Activated CD8-positive, alpha-beta T cell treated with anti-CD3 and anti-CD28 coated beads for 36 hours (primary cell): ENCODE data around the gene FUT8. TPM values are rescaled to one million over a fixed set of nuclear protein-coding genes. Genes with fewer than 3 reads are reported as not detected.

ENCODE experiments used
- ATAC-seq: fragments of 200-7000 bp; cut with Tn5 transposase; one replicate; pipeline ENCODE4 v1.10.0; 2021; ENCODE audit warnings: mild to moderate bottlenecking, moderate library complexity
- CTCF ChIA-PET: fragments of 350-600 bp; sonication (Branson Sonifier 250); formaldehyde crosslinking; loops from one replicate; lab custom pipeline; 2021; ENCODE audit warnings: antibody characterized with exemption; lab: Charles Lee
- POLR2A ChIA-PET: fragments of 350-600 bp; sonication (Branson Sonifier 250); formaldehyde crosslinking; loops from one replicate; lab custom pipeline; 2021; ENCODE audit warnings: antibody characterized with exemption; lab: Charles Lee
- DNase-seq: peaks from one replicate; pipeline ENCODE4 v3.0.0-alpha.2; 2020
- H3K27ac Mint-ChIP-seq: one replicate; pipeline ENCODE4 v1.8.0; 2021; ENCODE audit warnings: mild to moderate bottlenecking, mixed read lengths
- H3K27me3 Mint-ChIP-seq: one replicate; pipeline ENCODE4 v1.8.0; 2021; ENCODE audit warnings: mixed read lengths
- H3K36me3 Mint-ChIP-seq: one replicate; pipeline ENCODE4 v1.8.0; 2021; ENCODE audit warnings: low read depth, mixed read lengths
- H3K4me1 Mint-ChIP-seq: one replicate; pipeline ENCODE4 v1.8.0; 2021; ENCODE audit warnings: low read depth, mixed read lengths
- H3K4me3 Mint-ChIP-seq: one replicate; pipeline ENCODE4 v1.8.0; 2021; ENCODE audit warnings: mild to moderate bottlenecking, moderate library complexity, mixed read lengths
- H3K9me3 Mint-ChIP-seq: one replicate; pipeline ENCODE4 v1.8.0; 2021; ENCODE audit warnings: mixed read lengths
- intact Hi-C: fragments of 100-400 bp; cut with micrococcal nuclease; formaldehyde crosslinking; loops from one replicate; pipeline ENCODE4 v1.10.0; 2022
- total RNA-seq, 2 experiments: library from RNA; stranded (reverse); gene quantifications; one replicate each; pipeline ENCODE4 v1.2.3, GENCODE V29; 2021
- TF ChIP-seq, protein P1 (sequence below): fragments of 200-600 bp; IDR thresholded peaks from one replicate; pipeline ENCODE4 v1.8.0; 2022; ENCODE audit warnings: antibody characterized with exemption, mild to moderate bottlenecking

FUT8 gene
- total RNA-seq, 2 experiments from 2014 or later: 55.7 to 61.0 TPM

DNA sequence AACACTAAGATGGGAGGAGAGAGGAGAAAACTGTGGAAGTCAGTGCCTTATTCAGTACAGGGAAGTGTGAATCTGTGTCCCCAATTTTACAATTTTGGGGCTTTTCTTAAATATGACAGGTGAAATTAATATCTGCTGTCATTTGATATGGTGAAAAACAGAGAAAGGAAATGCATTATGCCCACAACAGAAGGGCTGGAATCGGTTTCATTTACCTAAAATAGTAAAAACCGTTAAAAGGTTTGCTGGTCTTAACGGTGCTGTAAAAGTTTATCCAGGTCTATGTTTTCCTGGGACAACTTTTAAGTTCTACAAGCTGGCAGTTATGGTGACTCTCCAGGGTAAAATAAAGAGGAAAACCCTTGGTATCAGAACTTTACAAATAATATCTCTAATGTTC, 310.8 kb downstream of the FUT8 start:
- H3K36me3 Mint-ChIP-seq: peaks cover 66% of the 10 kb centered on the region
- H3K27me3 Mint-ChIP-seq: no peaks in the 10 kb centered on the region
- intact Hi-C loops: no loop called here
- peaks cover 25% of the 10 kb centered on the region for H3K4me1 Mint-ChIP-seq
- TF ChIP-seq, protein P1, sequence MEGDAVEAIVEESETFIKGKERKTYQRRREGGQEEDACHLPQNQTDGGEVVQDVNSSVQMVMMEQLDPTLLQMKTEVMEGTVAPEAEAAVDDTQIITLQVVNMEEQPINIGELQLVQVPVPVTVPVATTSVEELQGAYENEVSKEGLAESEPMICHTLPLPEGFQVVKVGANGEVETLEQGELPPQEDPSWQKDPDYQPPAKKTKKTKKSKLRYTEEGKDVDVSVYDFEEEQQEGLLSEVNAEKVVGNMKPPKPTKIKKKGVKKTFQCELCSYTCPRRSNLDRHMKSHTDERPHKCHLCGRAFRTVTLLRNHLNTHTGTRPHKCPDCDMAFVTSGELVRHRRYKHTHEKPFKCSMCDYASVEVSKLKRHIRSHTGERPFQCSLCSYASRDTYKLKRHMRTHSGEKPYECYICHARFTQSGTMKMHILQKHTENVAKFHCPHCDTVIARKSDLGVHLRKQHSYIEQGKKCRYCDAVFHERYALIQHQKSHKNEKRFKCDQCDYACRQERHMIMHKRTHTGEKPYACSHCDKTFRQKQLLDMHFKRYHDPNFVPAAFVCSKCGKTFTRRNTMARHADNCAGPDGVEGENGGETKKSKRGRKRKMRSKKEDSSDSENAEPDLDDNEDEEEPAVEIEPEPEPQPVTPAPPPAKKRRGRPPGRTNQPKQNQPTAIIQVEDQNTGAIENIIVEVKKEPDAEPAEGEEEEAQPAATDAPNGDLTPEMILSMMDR: no peak
- peak overlapping the region; percentile 75 for H3K27ac Mint-ChIP-seq
- H3K4me3 Mint-ChIP-seq: no peak overlapping the region
- POLR2A ChIA-PET: no interaction called here
- ATAC-seq (peak; percentile 51), DNase-seq (no peak)
- CTCF ChIA-PET: no interaction called here
- peaks cover 13% of the 10 kb centered on the region for H3K9me3 Mint-ChIP-seq

DNA sequence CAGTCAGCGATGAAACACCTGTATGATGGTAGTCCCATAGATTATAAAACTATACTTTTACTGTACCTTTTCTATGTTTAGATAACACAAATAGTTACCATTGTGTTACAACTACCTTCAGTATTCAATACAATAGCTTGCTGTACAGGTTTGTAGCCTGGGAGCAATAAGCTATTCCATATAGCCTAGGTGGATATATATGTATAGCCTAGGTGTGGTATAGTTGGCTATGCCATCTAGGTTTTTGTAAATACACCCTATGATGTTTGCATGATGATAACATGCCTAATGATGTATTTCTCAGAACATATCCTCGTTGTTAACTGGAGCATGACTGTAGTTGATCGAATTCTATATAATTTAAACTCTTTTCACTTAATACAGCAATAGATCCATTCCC, 316.1 kb downstream of the FUT8 start:
- H3K27ac Mint-ChIP-seq: no peak overlapping the region
- TF ChIP-seq, protein P1: no peak
- CTCF ChIA-PET: no interaction called here
- H3K9me3 Mint-ChIP-seq: peaks cover 2% of the 10 kb centered on the region
- intact Hi-C loops: no loop called here
- H3K4me3 Mint-ChIP-seq: no peak overlapping the region
- no peak for DNase-seq
- POLR2A ChIA-PET: no interaction called here
- no peaks in the 10 kb centered on the region for H3K27me3 Mint-ChIP-seq
- ATAC-seq: no peak
- peaks cover 14% of the 10 kb centered on the region for H3K4me1 Mint-ChIP-seq
- H3K36me3 Mint-ChIP-seq: peaks cover 51% of the 10 kb centered on the region

DNA sequence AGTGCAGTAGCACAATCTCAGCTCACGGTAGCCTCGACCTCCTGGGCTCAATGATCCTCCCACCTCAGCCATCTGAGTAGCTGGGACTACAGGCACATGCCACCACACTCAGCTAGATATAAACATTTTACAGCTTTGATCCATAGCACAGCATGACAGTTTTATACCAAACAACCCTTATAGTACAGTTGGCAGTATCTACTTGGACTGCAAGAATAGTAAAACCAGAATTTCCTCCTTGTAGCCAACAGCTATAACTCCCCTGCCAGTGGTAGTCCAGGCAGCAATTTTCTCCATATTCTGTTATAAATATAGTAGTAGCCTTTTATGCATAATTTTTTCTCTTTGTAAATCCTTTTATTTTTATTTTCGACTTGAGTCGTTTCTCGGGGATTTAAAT, 317.0 kb downstream of the FUT8 start:
- no peak overlapping the region for H3K4me3 Mint-ChIP-seq
- peaks cover 12% of the 10 kb centered on the region for H3K4me1 Mint-ChIP-seq
- H3K27me3 Mint-ChIP-seq: no peaks in the 10 kb centered on the region
- CTCF ChIA-PET: interaction anchor here (0.6 kb wide), 1 partner anchor 89 kb away, joined by 4 read pairs; no protein-coding TSS in a partner anchor
- peaks cover 51% of the 10 kb centered on the region for H3K36me3 Mint-ChIP-seq
- TF ChIP-seq, protein P1: no peak
- intact Hi-C loops: no loop called here
- POLR2A ChIA-PET: no interaction called here
- peaks cover 2% of the 10 kb centered on the region for H3K9me3 Mint-ChIP-seq
- no peak for DNase-seq
- no peak for ATAC-seq
- no peak overlapping the region for H3K27ac Mint-ChIP-seq

DNA sequence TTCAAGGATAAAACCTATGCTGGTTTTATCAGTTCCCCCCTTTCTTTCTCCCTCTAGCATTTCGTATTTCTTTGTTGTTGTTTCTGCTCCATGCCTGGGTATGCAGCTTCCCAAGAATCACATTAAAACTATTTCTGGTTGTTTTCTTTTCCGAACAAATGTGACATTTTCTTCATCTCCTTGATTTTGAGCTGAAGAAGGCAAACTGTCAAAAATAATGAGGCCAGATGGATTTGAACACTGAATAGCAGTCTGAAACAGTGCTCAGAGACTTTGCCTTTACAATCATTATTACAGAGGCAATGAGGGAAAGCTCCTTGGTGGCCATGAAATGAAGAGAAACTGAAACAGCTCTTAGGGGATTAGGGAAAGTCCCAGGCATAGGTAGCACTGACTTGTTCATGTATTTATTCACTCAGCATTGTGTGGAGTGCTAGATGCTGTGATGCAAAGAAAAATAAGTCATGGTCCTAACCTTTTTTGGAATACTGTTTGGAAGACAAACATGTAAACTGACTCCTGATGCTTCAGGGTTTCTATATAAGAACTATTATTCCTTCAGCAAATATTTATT, 319.5 kb downstream of the FUT8 start:
- ChIA-PET CTCF (interaction anchor here (0.6 to 1.5 kb wide), 5 partner anchors 19 to 1087 kb away, joined by 3 to 6 read pairs (median 3); no protein-coding TSS in a partner anchor), POLR2A (no interaction called here)
- Mint-ChIP-seq H3K4me3 (no peak overlapping the region), H3K4me1 (peaks cover 12% of the 10 kb centered on the region), H3K27ac (peak overlapping the region; percentile 72), H3K36me3 (peaks cover 42% of the 10 kb centered on the region), H3K27me3 (no peaks in the 10 kb centered on the region), H3K9me3 (no peaks in the 10 kb centered on the region)
- TF ChIP-seq, protein P1: no peak
- DNase-seq (peak; percentile 11), ATAC-seq (peak; percentile 100)
- intact Hi-C loops: no loop called here

DNA sequence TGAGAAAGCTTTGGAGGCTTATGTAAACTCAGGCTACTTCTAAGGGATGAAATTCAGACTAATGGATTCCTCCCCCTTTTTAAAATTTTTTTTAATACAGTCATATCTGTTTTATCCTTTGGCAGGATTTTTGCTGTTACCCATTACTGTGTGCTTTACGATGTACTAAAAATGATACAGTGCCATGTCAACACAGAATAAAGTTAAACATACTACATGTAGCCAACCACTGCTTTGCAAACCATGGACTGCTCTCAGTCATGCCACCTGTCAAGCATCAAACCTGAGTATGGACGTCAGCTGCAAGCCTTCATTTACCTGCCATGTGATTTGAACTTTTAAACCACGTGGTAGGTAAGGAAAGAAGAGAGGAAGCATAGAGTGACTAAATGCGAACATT, 325.8 kb downstream of the FUT8 start:
- H3K4me1 Mint-ChIP-seq: no peaks in the 10 kb centered on the region
- ChIA-PET POLR2A (no interaction called here), CTCF (no interaction called here)
- DNase-seq (no peak), ATAC-seq (no peak)
- no peaks in the 10 kb centered on the region for H3K27me3 Mint-ChIP-seq
- intact Hi-C loops: no loop called here
- H3K4me3 Mint-ChIP-seq: no peak overlapping the region
- TF ChIP-seq, protein P1: no peak
- H3K36me3 Mint-ChIP-seq: peaks cover 37% of the 10 kb centered on the region
- no peaks in the 10 kb centered on the region for H3K9me3 Mint-ChIP-seq
- no peak overlapping the region for H3K27ac Mint-ChIP-seq
